Stimulated activated naive CD4-positive, alpha-beta T cell (primary cell): ENCODE results near the gene ATP8B1.
A peak's percentile ranks its signal among the peaks of the same experiment; 100 is the strongest.
"Not testable (repeated sequence)": the region's sequence is repeated elsewhere in the genome, so short reads cannot be mapped to it uniquely, and the experiment has no call there.

Experiments
- DNase-seq, 6 experiments: peaks; one replicate each; lab custom pipeline; 2025; lab: John Stamatoyannopoulos, UW

The ATP8B1 gene

GRCh38 chr18:57660961-57661360, 142.2 kb downstream of the ATP8B1 start:
- no peak for DNase-seq

DNA sequence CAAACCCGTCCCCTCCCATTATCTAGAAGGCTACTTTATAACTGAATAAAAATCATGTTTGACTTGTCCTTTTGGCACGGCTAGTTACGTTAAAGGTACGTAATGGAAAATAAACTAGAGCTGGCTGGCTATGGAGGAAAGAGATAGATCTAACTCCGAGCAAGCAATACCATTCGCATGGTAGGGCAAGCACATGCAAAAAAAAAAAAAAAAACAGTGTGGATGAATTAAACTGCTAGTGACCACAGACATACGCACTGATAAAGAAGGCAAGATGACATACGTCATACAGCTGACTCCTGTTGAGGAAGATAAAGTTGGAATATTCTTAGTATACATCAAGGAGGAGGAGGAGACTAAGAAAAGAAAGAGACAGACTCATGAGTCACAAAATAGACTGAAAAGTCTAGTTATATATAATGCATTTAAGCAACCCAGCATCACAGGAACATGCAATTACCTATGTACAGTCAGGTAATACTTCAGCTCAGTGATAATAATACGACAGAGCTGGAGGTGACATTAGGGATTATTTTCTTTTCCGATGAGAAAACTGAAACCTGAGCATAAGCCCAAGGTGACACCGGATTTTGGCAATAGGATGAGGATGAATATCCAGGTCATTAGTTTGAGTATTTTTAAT, 143.5 kb downstream of the ATP8B1 start:
- no peak for DNase-seq

DNA sequence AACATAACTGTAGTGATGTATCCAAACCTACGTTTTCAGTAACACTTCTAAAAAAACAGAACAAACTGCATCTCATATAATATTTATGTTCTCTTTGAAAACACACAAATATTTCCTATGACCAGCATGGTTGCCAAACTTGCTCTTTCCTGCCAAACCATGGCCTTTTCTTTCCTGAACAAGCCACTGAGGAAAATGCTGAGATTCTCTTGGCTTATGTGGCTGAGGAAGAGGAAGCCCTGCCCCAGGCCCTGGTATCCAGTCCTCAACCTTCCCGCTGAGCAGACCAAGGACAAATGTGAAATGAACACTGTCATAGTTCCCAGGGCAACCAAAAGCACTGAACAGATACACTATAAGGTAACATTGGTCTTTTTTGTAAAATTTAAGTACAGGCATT, 145.6 kb downstream of the ATP8B1 start:
- DNase-seq: no peak

GRCh38 chr18:57655740-57656139, 147.4 kb downstream of the ATP8B1 start:
- no peak for DNase-seq

DNA sequence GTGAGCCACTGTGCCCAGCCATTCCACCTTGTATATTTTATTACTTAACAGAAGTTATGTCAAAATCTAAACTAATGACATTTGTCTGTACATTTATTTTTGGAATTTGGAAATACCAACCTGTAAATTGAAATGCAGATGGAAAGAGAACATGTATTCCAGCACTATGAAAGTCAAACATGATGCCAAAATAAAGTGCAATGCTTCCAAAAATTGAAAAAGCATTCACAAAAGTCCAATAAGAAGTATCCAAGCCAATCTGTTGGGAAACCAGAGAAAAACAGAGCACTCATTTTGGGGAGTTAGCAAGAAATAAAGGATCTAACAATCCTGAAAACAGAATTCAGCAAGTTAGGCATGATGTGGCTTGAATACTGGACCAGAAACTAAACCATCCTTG, 151.2 kb downstream of the ATP8B1 start:
- no peak for DNase-seq

- no peak for DNase-seq
Measured at GRCh38 chr18:57649556-57650500, 153.3 kb downstream of the ATP8B1 start.

GRCh38 chr18:57648414-57648813, 154.7 kb downstream of the ATP8B1 start:
- DNase-seq: no peak

DNA sequence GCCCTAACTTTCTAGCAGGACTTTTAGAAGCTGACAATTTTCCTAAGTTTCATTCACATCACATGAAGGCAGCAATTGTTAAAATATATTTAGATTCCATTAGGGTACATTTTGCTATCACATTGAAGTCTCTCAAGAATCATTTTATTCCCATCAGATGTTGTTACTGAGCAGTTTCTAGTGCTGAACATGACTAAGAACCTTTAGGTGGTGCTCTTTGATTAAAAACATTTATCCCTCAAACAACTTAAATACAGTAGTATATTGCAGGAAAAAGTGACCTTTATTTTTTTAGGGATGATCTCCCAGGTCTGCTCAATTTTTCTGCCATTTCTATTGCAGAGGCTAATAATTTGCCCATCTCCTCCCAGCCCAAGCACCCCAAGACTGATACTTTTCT, 158.6 kb downstream of the ATP8B1 start:
- DNase-seq: no peak

- DNase-seq: not testable (repeated sequence)
Measured at GRCh38 chr18:57643726-57644125, 159.4 kb downstream of the ATP8B1 start.

GRCh38 chr18:57642462-57642861, 160.7 kb downstream of the ATP8B1 start:
- not testable (repeated sequence) for DNase-seq

DNA sequence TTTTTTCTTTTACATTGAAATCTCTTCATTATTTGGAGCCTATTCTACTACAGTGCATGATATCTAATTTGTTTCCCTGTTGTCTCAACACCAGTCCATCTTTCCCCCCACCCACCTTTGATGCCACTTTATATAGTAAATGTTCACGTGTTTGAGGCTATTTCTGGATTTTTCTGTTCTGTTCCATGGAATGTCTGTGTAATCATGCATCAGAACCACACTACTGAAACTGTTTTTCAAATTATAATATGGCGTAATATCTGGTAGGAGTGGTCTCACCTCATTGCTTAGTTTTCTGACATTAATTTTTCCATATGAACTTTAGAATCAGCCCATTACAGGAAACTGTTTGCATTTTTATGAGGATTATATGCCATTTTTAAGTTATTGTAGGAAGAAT, 162.4 kb downstream of the ATP8B1 start:
- DNase-seq: no peak

GRCh38 chr18:57640236-57640635, 162.9 kb downstream of the ATP8B1 start:
- DNase-seq: no peak

GRCh38 chr18:57635003-57635822, 167.9 kb downstream of the ATP8B1 start:
- no peak for DNase-seq

DNA sequence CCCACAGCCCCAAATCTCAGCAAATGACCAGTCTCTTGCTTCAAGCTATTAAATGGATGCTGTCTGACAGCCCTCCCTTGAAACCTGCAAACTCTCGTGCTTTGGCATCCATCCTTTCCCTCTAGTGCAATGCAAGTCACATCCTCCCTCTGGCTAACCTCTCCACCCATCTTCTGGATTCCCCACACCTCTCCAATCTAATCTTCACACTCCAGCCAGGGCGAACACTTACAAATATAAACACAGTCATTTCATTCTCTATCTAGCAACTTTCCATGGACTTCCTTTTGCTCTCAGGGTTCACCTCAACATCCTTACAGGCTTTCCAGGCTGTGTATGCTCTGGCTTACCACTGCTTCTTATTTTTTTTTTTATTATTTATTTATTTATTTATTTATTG, 171.4 kb downstream of the ATP8B1 start:
- no peak for DNase-seq

DNA sequence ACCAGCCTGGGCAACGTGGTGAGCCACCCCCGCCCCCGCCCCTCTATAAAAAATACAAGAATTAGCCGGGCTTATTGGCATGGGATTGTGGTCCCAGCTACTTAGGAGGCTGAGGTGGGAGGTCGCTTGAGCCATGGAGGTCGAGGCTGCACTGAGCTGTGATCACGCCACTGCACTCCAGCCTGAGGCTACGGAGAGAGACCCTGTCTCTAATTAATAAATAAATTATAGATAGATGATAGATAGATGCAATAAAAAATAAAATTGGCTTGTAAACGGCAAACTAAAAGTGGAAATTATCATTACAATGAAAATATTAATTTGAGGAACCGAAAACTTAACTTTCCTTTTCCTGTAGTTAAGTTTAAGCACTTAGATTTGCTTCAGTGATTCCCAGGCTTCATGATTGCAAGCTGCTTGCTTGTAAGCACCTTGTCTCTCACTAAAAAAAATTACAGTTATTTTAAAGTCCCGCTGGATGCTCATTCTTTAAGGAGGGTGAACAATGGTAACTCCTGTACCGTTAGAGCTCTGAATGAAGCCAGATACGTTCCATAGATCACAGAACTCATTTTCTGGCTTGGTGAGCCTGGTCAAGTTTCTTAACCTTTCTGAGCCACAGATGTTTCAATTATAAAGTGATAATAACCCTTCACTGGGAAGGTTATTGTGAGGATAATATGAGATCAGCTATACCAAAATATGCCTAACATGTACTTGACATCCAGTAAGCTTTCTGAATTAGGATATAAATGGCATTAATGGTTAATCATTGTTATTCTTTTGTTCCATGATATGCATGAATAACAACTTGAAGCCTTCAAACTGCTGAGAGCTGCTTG, 172.1 kb downstream of the ATP8B1 start:
- no peak for DNase-seq

- peak; percentile 90 to 93 (median 92) for DNase-seq
Measured at GRCh38 chr18:57630002-57630753, 172.9 kb downstream of the ATP8B1 start.

GRCh38 chr18:57629422-57629821, 173.7 kb downstream of the ATP8B1 start:
- no peak for DNase-seq

GRCh38 chr18:57627488-57627887, 175.6 kb downstream of the ATP8B1 start:
- no peak for DNase-seq

DNA sequence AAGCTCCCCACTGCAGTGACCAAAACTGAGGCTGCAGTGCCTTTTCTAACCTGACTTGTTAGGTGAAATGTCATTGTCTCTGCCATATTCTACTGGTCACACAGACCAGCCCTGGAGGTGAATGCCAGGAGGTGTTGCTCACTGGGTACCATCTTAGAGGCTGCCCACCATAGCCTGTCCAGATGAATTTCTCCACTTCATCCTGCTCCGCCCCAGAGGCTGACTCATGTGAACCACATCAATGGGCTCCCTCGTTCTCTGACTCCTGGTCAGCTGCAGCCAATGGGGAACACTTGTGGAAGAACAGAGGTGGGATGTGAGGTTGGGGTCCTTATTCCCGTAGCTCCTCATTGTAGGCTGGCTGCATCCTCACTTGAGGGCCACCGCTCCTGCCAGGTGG, 178.1 kb downstream of the ATP8B1 start:
- DNase-seq: no peak

GRCh38 chr18:57621246-57621604, 181.9 kb downstream of the ATP8B1 start:
- no peak for DNase-seq

GRCh38 chr18:57619876-57620275, 183.2 kb downstream of the ATP8B1 start:
- DNase-seq: no peak
